ENCODE data around the gene NGB.

DNA sequence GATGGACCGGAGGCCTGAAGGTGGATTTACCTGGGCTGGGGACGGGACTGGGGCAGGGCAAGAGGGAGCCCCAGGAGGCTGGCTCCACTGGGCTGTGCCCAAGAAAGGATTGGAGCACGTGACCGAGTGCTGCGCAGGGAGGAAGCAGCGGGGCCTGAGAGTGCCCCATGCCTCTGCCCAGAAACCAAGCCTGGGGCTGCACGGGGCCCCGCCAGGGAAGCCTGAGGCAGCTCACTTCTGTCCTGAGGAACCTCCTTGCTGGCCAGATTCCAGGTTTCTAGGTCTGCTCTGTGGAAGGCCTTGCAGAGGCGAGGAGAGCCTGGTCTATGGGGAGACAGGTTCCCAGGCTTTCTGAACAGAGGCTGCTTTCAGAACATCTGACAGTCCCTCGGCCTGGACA is 10.4 kb downstream of the NGB start:
- TF ChIP-seq, protein P1, sequence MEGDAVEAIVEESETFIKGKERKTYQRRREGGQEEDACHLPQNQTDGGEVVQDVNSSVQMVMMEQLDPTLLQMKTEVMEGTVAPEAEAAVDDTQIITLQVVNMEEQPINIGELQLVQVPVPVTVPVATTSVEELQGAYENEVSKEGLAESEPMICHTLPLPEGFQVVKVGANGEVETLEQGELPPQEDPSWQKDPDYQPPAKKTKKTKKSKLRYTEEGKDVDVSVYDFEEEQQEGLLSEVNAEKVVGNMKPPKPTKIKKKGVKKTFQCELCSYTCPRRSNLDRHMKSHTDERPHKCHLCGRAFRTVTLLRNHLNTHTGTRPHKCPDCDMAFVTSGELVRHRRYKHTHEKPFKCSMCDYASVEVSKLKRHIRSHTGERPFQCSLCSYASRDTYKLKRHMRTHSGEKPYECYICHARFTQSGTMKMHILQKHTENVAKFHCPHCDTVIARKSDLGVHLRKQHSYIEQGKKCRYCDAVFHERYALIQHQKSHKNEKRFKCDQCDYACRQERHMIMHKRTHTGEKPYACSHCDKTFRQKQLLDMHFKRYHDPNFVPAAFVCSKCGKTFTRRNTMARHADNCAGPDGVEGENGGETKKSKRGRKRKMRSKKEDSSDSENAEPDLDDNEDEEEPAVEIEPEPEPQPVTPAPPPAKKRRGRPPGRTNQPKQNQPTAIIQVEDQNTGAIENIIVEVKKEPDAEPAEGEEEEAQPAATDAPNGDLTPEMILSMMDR (IDR thresholded peaks at IDR 0.05; ENCODE audit: low read length), result no peak
- no peak for TF ChIP-seq EZH2 (IDR thresholded peaks at IDR 0.05; ENCODE audit: borderline replicate concordance, low read length)
